IPS-NIHi11 (cell line): ENCODE data around the gene NEK10.
A peak's percentile ranks its signal among the peaks of the same experiment; 100 is the strongest.
"Not testable (repeated sequence)": the region's sequence is repeated elsewhere in the genome, so short reads cannot be mapped to it uniquely, and the experiment has no call there.

ENCODE experiments used
- DNase-seq: peaks from one replicate; pipeline ENCODE4 v3.0.0; 2012; ENCODE audit warnings: mixed read lengths, low spot score

Gene NEK10

GRCh38 chr3:27368831-27369607 lies at the start of gene NEK10:
NEK10 (minus strand) TSS chr3:27369383; CDS start chr3:27352882, 16,501 bp downstream.
- DNase-seq, result peak; percentile 98

- no peak for DNase-seq
Observed at GRCh38 chr3:27415202-27415601, 46.0 kb upstream of the NEK10 start.

- DNase-seq, result no peak
Observed at GRCh38 chr3:27392950-27393679, 23.9 kb upstream of the NEK10 start.

- DNase-seq, result not testable (repeated sequence)
Observed at GRCh38 chr3:27392414-27392813, 23.2 kb upstream of the NEK10 start.

GRCh38 chr3:27391796-27392195 lies 22.6 kb upstream of the NEK10 start:
- DNase-seq, result no peak

- no peak for DNase-seq
Observed at GRCh38 chr3:27387625-27388024, 18.4 kb upstream of the NEK10 start.

GRCh38 chr3:27385504-27385903 lies 16.3 kb upstream of the NEK10 start:
- DNase-seq, result no peak

- DNase-seq, result no peak
Observed at GRCh38 chr3:27384191-27384590, 15.0 kb upstream of the NEK10 start.

- DNase-seq, result no peak
Observed at GRCh38 chr3:27380433-27381357, 11.5 kb upstream of the NEK10 start.

GRCh38 chr3:27378331-27378730 lies 9.1 kb upstream of the NEK10 start:
- DNase-seq, result no peak

GRCh38 chr3:27376109-27376772 lies 7.1 kb upstream of the NEK10 start:
- DNase-seq, result no peak

GRCh38 chr3:27366062-27366591 lies 3.1 kb downstream of the NEK10 start:
- DNase-seq, result no peak

GRCh38 chr3:27360113-27361078 lies 8.8 kb downstream of the NEK10 start:
- no peak for DNase-seq

GRCh38 chr3:27358372-27358771 lies 10.8 kb downstream of the NEK10 start:
- DNase-seq, result no peak

GRCh38 chr3:27357665-27358258 lies 11.4 kb downstream of the NEK10 start:
- peak; percentile 73 for DNase-seq

- DNase-seq, result no peak
Observed at GRCh38 chr3:27356976-27357375, 12.2 kb downstream of the NEK10 start.

- peak; percentile 17 for DNase-seq
Observed at GRCh38 chr3:27354588-27355203, 14.5 kb downstream of the NEK10 start.

GRCh38 chr3:27354161-27354560 lies 15.0 kb downstream of the NEK10 start:
- no peak for DNase-seq

- no peak for DNase-seq
Observed at GRCh38 chr3:27353221-27353620, 16.0 kb downstream of the NEK10 start.
